K562 (cell line): ENCODE data around the gene EXOC4. TPM values are rescaled to one million over a fixed set of nuclear protein-coding genes. Genes with fewer than 3 reads are reported as not detected.

Experiments
- ATAC-seq: fragments of 200-7000 bp; cut with Tn5 transposase; 3 replicates; pipeline ENCODE4 v1.9.1; 2020; ENCODE audit warnings: moderate library complexity
- BruUV-seq: library from RNA; stranded (reverse); fragments of 400-500 nt; replicated peaks from 2 replicates; lab custom pipeline; 2021; lab: Mats Ljungman, UMichigan
- CTCF ChIA-PET: fragments of 300-600 bp; formaldehyde crosslinking; extraction: SDS; loops from one replicate; lab custom pipeline; 2021; ENCODE audit warnings: low intra/inter-chr PET ratio; lab: Yijun Ruan, JAX
- POLR2A ChIA-PET: fragments of 300-600, 350-650 bp; sonication (Branson Sonifier 250); formaldehyde crosslinking; extraction: SDS; loops from one replicate; lab custom pipeline; 2021; ENCODE audit warnings: antibody characterized with exemption, inconsistent platforms; lab: Yijun Ruan, JAX
- DNase-seq, 4 experiments: peaks; one replicate each; pipeline versions ENCODE4 v3.0.0 to v3.0.0-alpha.2; 2011 to 2018; ENCODE audit warnings: low spot score in 3 of 4, mixed read lengths in 3 of 4; ENCODE audit errors: extremely low read depth in 1 of 4
- FAIRE-seq: peaks from 2 replicates; lab custom pipeline; 2011; peaks lifted over from hg19 to GRCh38; lab: Jason Lieb, UNC
- H2AFZ ChIP-seq: 2 replicates; pipeline ENCODE4 v1.6.0; 2011; ENCODE audit warnings: low read depth, low read length, control low read depth, inconsistent platforms
- H3K27ac ChIP-seq: fragments of 200-600 bp; 3 replicates; pipeline ENCODE4 v1.8.0; 2011; ENCODE audit warnings: low read depth, mild to moderate bottlenecking, control low read depth, inconsistent platforms, low read length, moderate library complexity, mixed read lengths; ENCODE audit errors: extremely low read depth
- H3K27me3 ChIP-seq, 2 experiments: fragments of 300-600 bp in 1 of 2; 2 replicates in 1 of 2; 3 replicates in 1 of 2; pipeline versions ENCODE4 v1.6.0 to v1.8.0; 2011; ENCODE audit warnings: inconsistent platforms in 2 of 2, low read length in 2 of 2, mild to moderate bottlenecking in 1 of 2, mixed read lengths in 1 of 2, moderate library complexity in 1 of 2; ENCODE audit not compliant: control insufficient read depth in 2 of 2, insufficient read depth in 2 of 2
- H3K36me3 ChIP-seq: fragments of 300-600 bp; 3 replicates; pipeline ENCODE4 v1.8.0; 2011; ENCODE audit warnings: mild to moderate bottlenecking, low read length, inconsistent platforms; ENCODE audit not compliant: control insufficient read depth, insufficient read depth
- H3K4me1 ChIP-seq, 2 experiments: fragments of 200-600 bp in 1 of 2; replicated peaks in 1 of 2; 2 replicates in 1 of 2; 3 replicates in 1 of 2; pipeline versions ENCODE4 v1.5.1 to v1.8.0; 2011; ENCODE audit warnings: inconsistent platforms in 2 of 2, low read length in 2 of 2, mild to moderate bottlenecking in 1 of 2, mixed read lengths in 1 of 2, moderate library complexity in 1 of 2; ENCODE audit not compliant: control insufficient read depth in 2 of 2, insufficient read depth in 2 of 2
- H3K4me2 ChIP-seq: 2 replicates; pipeline ENCODE4 v1.6.1; 2011; ENCODE audit warnings: low read length, control low read depth, inconsistent platforms, mixed read lengths; ENCODE audit not compliant: insufficient read depth
- H3K4me3 ChIP-seq: fragments of 200-600 bp; sonication (generic), shearing (Covaris generic); 2 replicates; pipeline ENCODE4 v1.5.1; 2016; ENCODE audit warnings: control low read depth, inconsistent platforms
- H3K79me2 ChIP-seq: fragments of 200-600 bp; 3 replicates; pipeline ENCODE4 v1.8.0; 2011; ENCODE audit warnings: low read length, inconsistent platforms; ENCODE audit not compliant: control insufficient read depth, insufficient read depth
- H3K9ac ChIP-seq, 2 experiments: 2 replicates each; pipeline versions ENCODE4 v1.6.0 to v1.6.1; 2011; ENCODE audit warnings: low read depth in 2 of 2, low read length in 2 of 2, control low read depth in 1 of 2, inconsistent platforms in 1 of 2, mild to moderate bottlenecking in 1 of 2, mixed read lengths in 1 of 2; ENCODE audit not compliant: insufficient read depth in 1 of 2
- H3K9me1 ChIP-seq: one replicate; pipeline ENCODE4 v1.6.0; 2011; ENCODE audit warnings: inconsistent platforms, mild to moderate bottlenecking, low read length, moderate library complexity; ENCODE audit not compliant: control insufficient read depth, insufficient read depth
- H3K9me3 ChIP-seq: replicated peaks from 2 replicates; pipeline ENCODE4 v1.5.1; 2011; ENCODE audit warnings: low read depth, low read length, inconsistent platforms; ENCODE audit not compliant: control insufficient read depth, insufficient read depth
- H4K20me1 ChIP-seq: replicated peaks from 2 replicates; pipeline ENCODE4 v1.6.1; 2011; ENCODE audit warnings: low read length, inconsistent platforms, mixed read lengths; ENCODE audit not compliant: control insufficient read depth, insufficient read depth
- AFF4 ChIP-seq: sonication (generic); formaldehyde crosslinking; IDR thresholded peaks from 2 replicates; pipeline ENCODE4 v1.8.0; 2023; ENCODE audit warnings: mild to moderate bottlenecking, missing genetic modification reagents
- ARNT ChIP-seq, 2 experiments: fragments of 450-650 bp; IDR thresholded peaks; 2 replicates each; pipeline ENCODE4 v1.6.1; 2016; ENCODE audit warnings: mild to moderate bottlenecking in 1 of 2
- DPF2 ChIP-seq: fragments of 450-650 bp; IDR thresholded peaks from 2 replicates; pipeline ENCODE4 v1.6.1; 2016
- E2F5 ChIP-seq: sonication (generic); formaldehyde crosslinking; IDR thresholded peaks from 2 replicates; pipeline ENCODE4 v1.8.0; 2022; ENCODE audit warnings: mild to moderate bottlenecking, missing genetic modification reagents
- GATAD2B ChIP-seq: fragments of 450-650 bp; IDR thresholded peaks from 2 replicates; pipeline ENCODE4 v1.6.1; 2017; ENCODE audit warnings: mild to moderate bottlenecking, borderline replicate concordance
- HNRNPL ChIP-seq: fragments of 200-400 bp; formaldehyde crosslinking; IDR thresholded peaks from 2 replicates; pipeline ENCODE4 v1.6.1; 2017; ENCODE audit warnings: low read depth, mild to moderate bottlenecking, low read length
- IRF2 ChIP-seq: sonication (generic); formaldehyde crosslinking; IDR thresholded peaks from 2 replicates; pipeline ENCODE4 v1.8.1; 2022; ENCODE audit warnings: mild to moderate bottlenecking, missing genetic modification reagents
- MBD1 ChIP-seq: fragments of 250-450 bp; sonication (Bioruptor Pico); IDR thresholded peaks from 2 replicates; pipeline ENCODE4 v1.8.0; 2022; ENCODE audit warnings: inconsistent platforms
- MXI1 ChIP-seq: IDR thresholded peaks from 2 replicates; pipeline ENCODE4 v1.6.1; 2011; ENCODE audit warnings: low read depth, mild to moderate bottlenecking, improper control_type of control experiment, low read length
- RFX1 ChIP-seq: fragments of 450-650 bp; IDR thresholded peaks from 2 replicates; pipeline ENCODE4 v1.6.1; 2016; ENCODE audit warnings: mild to moderate bottlenecking, moderate library complexity
- SAFB ChIP-seq: fragments of 200-400 bp; formaldehyde crosslinking; IDR thresholded peaks from 2 replicates; pipeline ENCODE4 v1.6.1; 2017; ENCODE audit warnings: low read depth, low read length, borderline replicate concordance
- SMARCC2 ChIP-seq: fragments of 450-650 bp; IDR thresholded peaks from 2 replicates; pipeline ENCODE4 v1.6.1; 2017; ENCODE audit warnings: antibody characterized with exemption, moderate library complexity, mild to moderate bottlenecking, low read depth
- TEAD1 ChIP-seq, 2 experiments: fragments of 450-650 bp in 1 of 2; sonication (generic) in 1 of 2; formaldehyde crosslinking; IDR thresholded peaks; 2 replicates each; pipeline versions ENCODE4 v1.4.0 to v1.8.0; 2020 to 2022; ENCODE audit warnings: mild to moderate bottlenecking in 2 of 2, missing genetic modification reagents in 1 of 2
- ZNF184 ChIP-seq: sonication (generic); formaldehyde crosslinking; IDR thresholded peaks from 2 replicates; pipeline ENCODE4 v1.5.0; 2020; ENCODE audit warnings: missing genetic modification reagents
- ZNF668 ChIP-seq: fragments of 250-450 bp; sonication (Bioruptor Pico); IDR thresholded peaks from 2 replicates; pipeline ENCODE4 v1.8.0; 2022; ENCODE audit warnings: mild to moderate bottlenecking, inconsistent platforms
- WGBS: fragments of 100-300 bp; shearing (Covaris generic); methylation state at CpG from one replicate; pipeline ENCODE4 v1.1.6; 2016; ENCODE audit warnings: low coverage, mixed read lengths; ENCODE audit not compliant: insufficient coverage; ENCODE audit errors: missing lambda C conversion rate; 5-methylcytosine and 5-hydroxymethylcytosine counted together
- in situ Hi-C: fragments of 300-500 bp; cut with MboI; formaldehyde crosslinking; loops from 4 replicates; pipeline ENCODE4 v1.15.0; 2018; ENCODE audit warnings: inconsistent platforms, mixed read lengths
- intact Hi-C: fragments of 100-400 bp; cut with micrococcal nuclease; formaldehyde crosslinking; loops from 2 replicates; pipeline ENCODE4 v1.14.2; 2022
- polyA plus RNA-seq, 8 experiments: library from polyadenylated mRNA; depleted of rRNA in 4 of 8; stranded (reverse) in 5 of 8; unstranded in 3 of 8; fragments of >200 nt; fragmentation: Nextera tagmentation in 2 of 8; fragmentation: Illumina TruSeq in 1 of 8; extraction: Ambion mirVana in 2 of 8; extraction: Trizol in 1 of 8; gene quantifications; 2 replicates each; pipeline versions ENCODE4 v1.2.1 to v1.2.3, GENCODE V29; 2011 to 2014; ENCODE audit warnings: inconsistent platforms in 1 of 8, missing spikeins in 1 of 8
- total RNA-seq, 7 experiments: library from RNA; depleted of rRNA in 6 of 7; stranded (reverse); fragments of >200 nt in 6 of 7; fragmentation: Illumina TruSeq in 2 of 7; extraction: Trizol in 2 of 7; gene quantifications; 2 replicates each; pipeline versions ENCODE4 v1.2.1 to v1.2.3, GENCODE V29; 2011 to 2021; ENCODE audit warnings: low replicate concordance in 1 of 7

Gene EXOC4
- total and polyA plus RNA-seq, 9 of the 15 experiments (the other 6 are each of a cell fraction or from before 2014, with no cell fraction given) = 18.5 to 73.1 (median 46.6) TPM

- H3K4me2 ChIP-seq = peak overlapping the region; percentile 93; the same call in 1 of the 2 replicates
- H3K4me3 ChIP-seq = no peak overlapping the region
- peaks cover 36% of the 10 kb centered on the region for H3K79me2 ChIP-seq
- H4K20me1 ChIP-seq = no peaks in the 10 kb centered on the region
- H3K27me3 ChIP-seq = no peaks in the 10 kb centered on the region
- TSS peak; percentile 81 for BruUV-seq
- DNase-seq (no peak), FAIRE-seq (no peak), ATAC-seq (no peak)
- peaks cover 11% of the 10 kb centered on the region; the same call in 2 of the 3 replicates for H3K36me3 ChIP-seq
- peak overlapping the region; percentile 94 for H2AFZ ChIP-seq
- no peaks in the 10 kb centered on the region for H3K9me1 ChIP-seq
- ChIA-PET POLR2A (interaction anchor here (0.6 to 1.3 kb wide), 6 partner anchors 10 to 37 kb away, joined by 3 to 7 read pairs (median 3); no protein-coding TSS in a partner anchor), CTCF (no interaction called here)
- intact Hi-C loops = no loop called here
- no peak overlapping the region for H3K27ac ChIP-seq
- in situ Hi-C loops = no loop called here
- peak overlapping the region in 1 of 2 experiments; percentile 6; a peak in 1 of 4 replicates for H3K9ac ChIP-seq
- H3K9me3 ChIP-seq = no peaks in the 10 kb centered on the region
- WGBS = 64% methylated on average over 3 of the region's 3 CpGs
- no peaks in the 10 kb centered on the region; a peak in 3 of 5 replicates for H3K4me1 ChIP-seq
- no peak for TF ChIP-seq SAFB
- TF ChIP-seq HNRNPL = no peak
- peak; percentile 98 for TF ChIP-seq MBD1 (CRISPR knock-in tag)
- TF ChIP-seq DPF2 = 0 out of 2 replicates have a peak, but pooled peaks have one; percentile 13
- peak; percentile 18; the same call in 1 of the 2 replicates for TF ChIP-seq SMARCC2
- TF ChIP-seq TEAD1 (CRISPR knock-in tag; IDR thresholded peaks at IDR 0.05) = no peak
- no peak for TF ChIP-seq MXI1
- 0 out of 2 replicates have a peak, but pooled peaks have one; percentile 50 for TF ChIP-seq GATAD2B
- 0 out of 4 replicates have a peak, but pooled peaks of 1 of the 2 experiments have one; percentile 33 for TF ChIP-seq ARNT (IDR thresholded peaks at IDR 0.05)
- 0 out of 2 replicates have a peak, but pooled peaks have one; percentile 32 for TF ChIP-seq RFX1
- TF ChIP-seq IRF2 (CRISPR knock-in tag) = no peak
- TF ChIP-seq ZNF668 (CRISPR knock-in tag) = no peak
- TF ChIP-seq AFF4 = no peak
- TF ChIP-seq E2F5 (CRISPR knock-in tag) = no peak
- no peak for TF ChIP-seq ZNF184
Observed at GRCh38 chr7:133252506-133252857, 396 bp upstream of the EXOC4 start.
